Upper lobe of left lung (tissue), 6 donors: ENCODE data around the gene KRTAP10-9. TPM values are rescaled to one million over a fixed set of nuclear protein-coding genes. Genes with fewer than 3 reads are reported as not detected.
"Not testable (repeated sequence)": the region's sequence is repeated elsewhere in the genome, so short reads cannot be mapped to it uniquely, and the experiment has no call there.

Experiments used
- ATAC-seq, 2 donors: fragments of 200-7000 bp; cut with Tn5 transposase; one replicate each; pipeline ENCODE4 v1.9.1; 2022; ENCODE audit warnings: mild to moderate bottlenecking in 2 of 2, moderate library complexity in 2 of 2; ENCODE audit not compliant: low FRiP score in 2 of 2
- DNase-seq, 2 donors: peaks; one replicate each; pipeline ENCODE4 v3.0.0-alpha.2; 2019 to 2020
- H3K27ac ChIP-seq, 4 donors: fragments of 200-600 bp; sonication (generic); one replicate each; pipeline ENCODE4 v1.5.1; 2016 to 2019
- H3K27me3 ChIP-seq, 4 donors: fragments of 200-600 bp; sonication (generic); one replicate each; pipeline ENCODE4 v1.5.1; 2017 to 2019
- H3K36me3 ChIP-seq, 4 donors: fragments of 200-600 bp; sonication (generic); one replicate each; pipeline ENCODE4 v1.5.1; 2016 to 2019
- H3K4me1 ChIP-seq, 4 donors: fragments of 200-600 bp; sonication (generic); one replicate each; pipeline ENCODE4 v1.5.1; 2018 to 2019
- H3K4me3 ChIP-seq, 4 donors: fragments of 200-600 bp; sonication (generic); one replicate each; pipeline ENCODE4 v1.5.1; 2017 to 2019; ENCODE audit warnings: mild to moderate bottlenecking in 2 of 4, moderate library complexity in 1 of 4
- H3K9me3 ChIP-seq, 4 donors: fragments of 200-600 bp; sonication (generic); one replicate each; pipeline ENCODE4 v1.5.1; 2018 to 2019
- EP300 ChIP-seq, 4 donors: sonication (generic); formaldehyde crosslinking; IDR thresholded peaks; one replicate each; pipeline ENCODE4 v1.5.1; 2017; ENCODE audit warnings: antibody characterized with exemption in 4 of 4, control low read depth in 2 of 4
- POLR2A ChIP-seq, 4 donors: fragments of 450-650 bp; IDR thresholded peaks; one replicate each; pipeline ENCODE4 v1.5.1; 2016 to 2017; ENCODE audit warnings: antibody characterized with exemption in 4 of 4, mild to moderate bottlenecking in 2 of 4
- POLR2AphosphoS5 ChIP-seq, 2 donors: sonication (generic); formaldehyde crosslinking; IDR thresholded peaks; one replicate each; pipeline ENCODE4 v1.5.1; 2017; ENCODE audit warnings: antibody characterized with exemption in 2 of 2
- WGBS, 2 donors: methylation state at CpG; one replicate each; pipeline ENCODE4 v1.1.5; 2017 to 2018; 5-methylcytosine and 5-hydroxymethylcytosine counted together
- total RNA-seq, 6 donors: library from RNA; depleted of rRNA in 4 of 6; stranded (reverse); fragments of >200 nt in 4 of 6; gene quantifications; one replicate each; pipeline versions ENCODE4 v1.1.0 to v1.2.1, GENCODE V29; 2016 to 2021
- TF ChIP-seq, protein P1 (sequence below), 6 experiments: fragments of 450-650 bp in 4 of 6; fragments of 200-600 bp in 2 of 6; sonication (generic) in 2 of 6; IDR thresholded peaks; one replicate each; pipeline ENCODE4 v1.5.1; 2016 to 2019; ENCODE audit warnings: antibody characterized with exemption in 6 of 6
- donor health status: DM: no; HTN: no; CAD: no; lungs with moderate emphysema.
- donor health status: DM: no; HTN: yes; CAD: no; lungs with severe emphysema.

The KRTAP10-9 gene, protein sequence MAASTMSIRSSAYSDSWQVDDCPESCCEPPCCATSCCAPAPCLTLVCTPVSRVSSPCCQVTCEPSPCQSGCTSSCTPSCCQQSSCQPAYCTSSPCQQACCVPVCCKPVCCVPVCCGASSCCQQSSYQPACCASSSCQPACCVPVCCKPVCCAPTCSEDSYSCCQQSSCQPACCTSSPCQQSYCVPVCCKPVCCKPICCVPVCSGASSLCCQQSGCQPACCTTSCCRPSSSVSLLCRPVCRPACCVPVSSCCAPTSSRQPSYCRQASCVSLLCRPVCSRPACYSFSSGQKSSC
- total RNA-seq = not detected

DNA sequence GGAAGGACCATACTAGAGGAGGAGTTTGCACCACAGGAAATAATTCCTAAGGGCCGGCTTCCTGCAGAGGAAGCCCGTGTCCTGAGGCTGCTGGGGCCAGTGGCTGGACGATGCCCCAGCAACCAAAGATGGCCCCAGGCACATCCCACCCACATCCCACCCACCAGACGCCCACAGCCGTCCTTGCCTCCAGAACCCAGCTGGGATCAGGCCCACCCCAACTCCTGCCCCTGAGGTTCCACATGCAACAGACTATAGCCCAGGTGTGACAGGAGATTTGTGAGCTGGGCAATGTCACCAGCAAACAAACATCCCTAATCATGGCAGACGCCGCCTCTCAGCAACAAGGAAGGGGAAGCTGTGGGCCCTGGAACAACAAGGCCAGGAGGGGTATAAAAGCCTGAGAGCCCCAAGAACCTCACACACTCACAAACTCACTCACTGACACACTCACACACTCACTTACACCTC is at the start of gene KRTAP10-9:
TSS of gene KRTAP10-9 (plus strand) at position 421 of the 471 bp plus-strand sequence. CDS start 79 bp downstream, outside the sequence.
- H3K9me3 ChIP-seq = peaks cover 7 to 19% (median 13%) of the 10 kb centered on the region in 4 donors
- H3K27ac ChIP-seq = no peak within 1 kb of the TSS
- H3K36me3 ChIP-seq = no peaks in the 10 kb centered on the region
- whole genome bisulfite sequencing, 2 donors = 64 to 69% methylated on average over 2 to 7 of the region's 7 CpGs
- TF ChIP-seq EP300 (IDR thresholded peaks at IDR 0.05) (no peak), POLR2A (IDR thresholded peaks at IDR 0.05) (no peak), POLR2AphosphoS5 (IDR thresholded peaks at IDR 0.05) (no peak)
- TF ChIP-seq, protein P1, sequence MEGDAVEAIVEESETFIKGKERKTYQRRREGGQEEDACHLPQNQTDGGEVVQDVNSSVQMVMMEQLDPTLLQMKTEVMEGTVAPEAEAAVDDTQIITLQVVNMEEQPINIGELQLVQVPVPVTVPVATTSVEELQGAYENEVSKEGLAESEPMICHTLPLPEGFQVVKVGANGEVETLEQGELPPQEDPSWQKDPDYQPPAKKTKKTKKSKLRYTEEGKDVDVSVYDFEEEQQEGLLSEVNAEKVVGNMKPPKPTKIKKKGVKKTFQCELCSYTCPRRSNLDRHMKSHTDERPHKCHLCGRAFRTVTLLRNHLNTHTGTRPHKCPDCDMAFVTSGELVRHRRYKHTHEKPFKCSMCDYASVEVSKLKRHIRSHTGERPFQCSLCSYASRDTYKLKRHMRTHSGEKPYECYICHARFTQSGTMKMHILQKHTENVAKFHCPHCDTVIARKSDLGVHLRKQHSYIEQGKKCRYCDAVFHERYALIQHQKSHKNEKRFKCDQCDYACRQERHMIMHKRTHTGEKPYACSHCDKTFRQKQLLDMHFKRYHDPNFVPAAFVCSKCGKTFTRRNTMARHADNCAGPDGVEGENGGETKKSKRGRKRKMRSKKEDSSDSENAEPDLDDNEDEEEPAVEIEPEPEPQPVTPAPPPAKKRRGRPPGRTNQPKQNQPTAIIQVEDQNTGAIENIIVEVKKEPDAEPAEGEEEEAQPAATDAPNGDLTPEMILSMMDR (IDR thresholded peaks at IDR 0.05) = no peak
- DNase-seq (no peak), ATAC-seq (no peak)
- no peak within 1 kb of the TSS for H3K4me3 ChIP-seq
- no peaks in the 10 kb centered on the region for H3K27me3 ChIP-seq
- no peaks in the 10 kb centered on the region for H3K4me1 ChIP-seq

DNA sequence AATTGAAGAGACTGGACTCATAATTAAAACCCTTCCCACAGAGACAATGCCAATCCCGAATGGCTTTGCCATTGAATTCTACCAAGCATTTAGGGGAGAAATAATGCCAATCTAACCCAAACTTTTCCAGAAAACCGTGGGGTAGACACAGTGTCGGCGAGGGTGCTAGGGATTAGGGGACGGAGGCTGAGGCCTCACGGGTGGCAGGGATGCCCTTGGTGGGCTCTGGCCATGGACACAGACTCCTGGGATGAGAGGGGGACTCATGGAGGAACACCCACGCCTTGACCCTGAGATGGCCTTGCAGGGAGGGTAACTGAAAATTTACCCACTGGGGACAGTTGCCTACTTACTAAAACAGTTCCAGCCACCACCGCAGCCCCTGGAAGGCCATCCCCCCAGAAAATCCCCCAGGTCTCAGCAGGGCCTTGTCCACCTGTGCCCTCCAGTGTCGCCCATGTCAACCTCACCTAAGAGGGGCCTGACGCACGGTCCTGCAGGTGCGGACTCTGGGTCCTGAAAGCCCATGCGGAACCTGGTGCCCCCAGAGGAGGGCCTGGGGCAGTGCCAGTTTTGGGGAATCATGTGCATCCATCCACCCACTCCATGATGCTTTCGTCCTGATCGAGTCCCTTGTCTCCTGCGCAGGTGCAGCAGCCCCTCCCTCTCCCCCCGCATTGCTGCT is 48.4 kb upstream of the KRTAP10-9 start:
- Histone ChIP-seq H3K4me3 (no peak overlapping the region), H3K4me1 (no peaks in the 10 kb centered on the region), H3K36me3 (no peaks in the 10 kb centered on the region), H3K27ac (no peak overlapping the region), H3K27me3 (no peaks in the 10 kb centered on the region), H3K9me3 (peaks cover 0 to 31% (median 15%) of the 10 kb centered on the region in 4 donors)
- DNase-seq (no peak), ATAC-seq (no peak)
- WGBS, 2 donors = 85 to 95% methylated on average over 6 to 17 of the region's 17 CpGs
- TF ChIP-seq, protein P1 (IDR thresholded peaks at IDR 0.05) = no peak
- no peak for TF ChIP-seq POLR2A (IDR thresholded peaks at IDR 0.05)
- TF ChIP-seq POLR2AphosphoS5 (IDR thresholded peaks at IDR 0.05) = no peak
- no peak for TF ChIP-seq EP300 (IDR thresholded peaks at IDR 0.05)

DNA sequence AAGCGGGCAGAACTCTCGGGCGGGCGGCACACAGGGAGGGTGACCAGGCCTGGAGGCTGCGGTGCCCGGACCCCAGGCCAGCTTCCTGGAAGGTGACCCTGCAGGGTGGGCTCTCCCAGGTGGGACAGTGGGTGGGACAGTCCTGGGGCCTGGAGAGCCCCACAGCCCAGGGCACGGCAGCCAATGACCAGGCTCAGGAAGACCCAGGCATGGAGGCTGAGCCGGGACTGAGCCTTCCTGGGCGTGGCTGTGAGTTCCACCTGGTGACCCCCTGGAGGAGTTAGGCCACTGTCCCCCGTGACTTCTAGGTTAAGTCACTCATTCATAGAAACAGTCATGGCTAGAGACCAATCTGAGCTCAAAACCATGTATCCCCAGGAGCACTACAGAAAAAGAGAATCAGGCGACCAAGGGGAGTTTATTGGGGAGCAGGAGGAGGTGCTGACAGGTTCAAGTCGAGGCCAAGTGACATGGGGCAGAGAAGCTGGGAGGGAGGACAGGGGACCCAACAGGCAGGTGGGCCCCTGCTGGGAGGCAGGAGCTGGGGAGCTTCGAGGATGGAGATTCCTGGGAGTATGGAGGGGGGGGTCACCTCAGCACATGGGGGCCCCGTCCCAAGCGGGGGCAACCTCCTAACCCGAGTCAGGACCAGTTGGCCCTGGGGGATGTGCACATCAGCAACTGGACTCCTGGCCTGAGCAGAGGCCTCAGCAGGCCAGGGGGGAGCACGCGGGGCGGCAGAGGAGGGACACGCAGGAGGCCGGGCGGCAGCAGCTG is 47.6 kb upstream of the KRTAP10-9 start:
- Histone ChIP-seq H3K4me3 (no peak overlapping the region), H3K27ac (no peak overlapping the region), H3K9me3 (peaks cover 0 to 31% (median 15%) of the 10 kb centered on the region in 4 donors), H3K36me3 (no peaks in the 10 kb centered on the region), H3K27me3 (no peaks in the 10 kb centered on the region), H3K4me1 (no peaks in the 10 kb centered on the region)
- DNase-seq (no peak), ATAC-seq (no peak)
- 69 to 82% methylated on average over 12 to 19 of the region's 22 CpGs for WGBS, 2 donors
- no peak for TF ChIP-seq EP300 (IDR thresholded peaks at IDR 0.05)
- no peak for TF ChIP-seq POLR2AphosphoS5 (IDR thresholded peaks at IDR 0.05)
- TF ChIP-seq, protein P1 (IDR thresholded peaks at IDR 0.05) = no peak
- TF ChIP-seq POLR2A (IDR thresholded peaks at IDR 0.05) = no peak

DNA sequence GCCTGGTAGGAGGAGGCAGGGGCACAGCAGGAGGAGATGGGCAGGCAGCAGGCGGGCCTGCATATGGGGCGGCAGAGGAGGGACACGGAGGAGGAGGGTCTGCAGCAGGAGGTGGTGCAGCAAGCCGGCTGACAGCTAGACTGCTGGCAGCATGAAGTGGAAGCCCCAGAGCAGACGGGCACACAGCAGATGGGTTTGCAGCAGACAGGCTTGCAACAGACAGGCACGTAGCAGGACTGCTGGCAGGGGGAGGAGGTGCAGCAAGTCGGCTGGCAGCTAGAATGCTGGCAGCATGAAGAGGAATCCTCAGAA is 47.1 kb upstream of the KRTAP10-9 start:
- no peaks in the 10 kb centered on the region for H3K27me3 ChIP-seq
- DNase-seq (no peak), ATAC-seq (no peak)
- H3K27ac ChIP-seq = no peak overlapping the region
- peaks cover 0 to 31% (median 15%) of the 10 kb centered on the region in 4 donors for H3K9me3 ChIP-seq
- H3K4me1 ChIP-seq = no peaks in the 10 kb centered on the region
- no peak overlapping the region for H3K4me3 ChIP-seq
- WGBS, 2 donors = 74 to 80% methylated on average over 7 of the region's 7 CpGs
- no peak for TF ChIP-seq POLR2AphosphoS5 (IDR thresholded peaks at IDR 0.05)
- no peak for TF ChIP-seq EP300 (IDR thresholded peaks at IDR 0.05)
- TF ChIP-seq, protein P1 (IDR thresholded peaks at IDR 0.05) = no peak
- no peak for TF ChIP-seq POLR2A (IDR thresholded peaks at IDR 0.05)
- H3K36me3 ChIP-seq = no peaks in the 10 kb centered on the region

DNA sequence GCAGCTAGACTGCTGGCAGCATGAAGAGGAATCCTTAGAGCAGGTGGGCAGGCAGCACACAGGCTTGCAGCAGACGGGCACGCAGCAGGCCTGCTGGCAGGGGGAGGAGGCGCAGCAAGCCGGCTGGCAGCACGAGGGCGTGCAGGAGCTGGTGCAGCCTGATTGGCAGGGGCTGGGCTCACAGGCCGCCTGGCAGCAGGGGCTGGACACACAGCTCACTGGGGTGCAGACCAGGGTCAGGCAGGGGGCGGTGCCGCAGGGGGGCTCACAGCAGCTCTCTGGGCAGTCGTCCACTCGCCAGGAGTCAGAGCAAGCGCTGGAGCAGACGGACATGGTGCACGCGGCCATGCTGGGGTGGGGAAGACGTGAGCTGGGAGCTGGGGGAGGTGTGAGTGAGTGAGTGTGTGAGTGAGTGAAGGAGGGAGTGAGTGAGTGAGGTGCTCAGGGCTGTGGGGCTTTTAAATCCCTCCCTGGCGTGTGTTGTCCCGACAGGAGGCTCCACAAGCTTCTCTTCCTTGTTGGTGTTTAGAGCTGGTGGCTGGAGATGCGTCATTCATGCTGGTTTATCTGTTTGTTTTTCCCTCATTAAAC is 46.6 kb upstream of the KRTAP10-9 start, which contains the start of gene KRTAP10-5:
TSS of gene KRTAP10-5 (minus strand) at position 374 of the 591 bp plus-strand sequence. CDS start at position 348, 26 bp downstream.
- peak in 1 of 2 donors; percentile 75 for DNase-seq
- peaks cover 0 to 31% (median 15%) of the 10 kb centered on the region in 4 donors for H3K9me3 ChIP-seq
- H3K4me3 ChIP-seq, H3K27me3 ChIP-seq, H3K27ac ChIP-seq, H3K4me1 ChIP-seq, ATAC-seq, H3K36me3 ChIP-seq: not testable (repeated sequence)
- WGBS, 2 donors = 48 to 60% methylated on average over 16 to 19 of the region's 19 CpGs
